ENCODE results near the gene ADM2. TPM values are rescaled to one million over a fixed set of nuclear protein-coding genes. Genes with fewer than 3 reads are reported as not detected.

The ADM2 gene
- total and polyA plus RNA-seq, 2 of the 13 experiments (the other 11 are each of a cell fraction or from before 2014, with no cell fraction given) = 1.2 to 3.0 TPM

DNA sequence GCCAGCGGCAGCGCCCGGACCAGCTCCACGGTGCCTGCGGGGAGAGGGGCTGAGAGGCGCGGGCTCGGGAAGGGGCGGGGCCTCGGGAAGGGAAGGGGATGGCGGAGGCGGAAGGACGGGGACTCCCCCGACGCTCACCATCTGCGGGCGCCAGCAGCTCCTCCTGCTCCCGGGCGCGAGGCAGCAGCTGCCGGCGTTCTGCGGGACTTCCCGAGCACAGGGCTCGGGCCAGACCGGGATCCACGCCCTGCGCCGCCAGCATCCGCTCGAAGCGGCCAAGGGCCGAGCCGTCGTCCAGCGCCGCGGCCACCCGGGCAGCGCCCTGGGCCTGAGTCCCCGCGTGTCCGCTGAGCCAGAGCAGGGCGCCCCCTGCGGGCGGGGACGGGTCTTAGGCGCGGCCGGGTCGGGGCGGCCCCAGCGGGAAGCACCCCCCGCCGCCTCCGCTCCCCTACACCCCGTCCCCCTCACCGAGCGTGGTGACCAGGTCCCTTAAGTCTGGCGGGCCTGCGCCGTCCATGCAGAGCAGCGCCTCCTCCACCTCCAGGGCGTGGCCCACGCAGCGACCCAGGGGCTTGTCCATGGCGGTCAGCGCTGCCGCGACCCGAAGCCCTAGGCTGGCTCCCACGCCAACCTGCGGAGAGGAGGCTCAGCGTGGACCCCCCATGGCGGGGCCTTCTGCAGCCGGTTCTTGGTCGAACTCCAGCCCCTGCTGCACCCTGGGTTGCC is 44.9 kb downstream of the ADM2 start (continued):
- TF ChIP-seq, protein P1, sequence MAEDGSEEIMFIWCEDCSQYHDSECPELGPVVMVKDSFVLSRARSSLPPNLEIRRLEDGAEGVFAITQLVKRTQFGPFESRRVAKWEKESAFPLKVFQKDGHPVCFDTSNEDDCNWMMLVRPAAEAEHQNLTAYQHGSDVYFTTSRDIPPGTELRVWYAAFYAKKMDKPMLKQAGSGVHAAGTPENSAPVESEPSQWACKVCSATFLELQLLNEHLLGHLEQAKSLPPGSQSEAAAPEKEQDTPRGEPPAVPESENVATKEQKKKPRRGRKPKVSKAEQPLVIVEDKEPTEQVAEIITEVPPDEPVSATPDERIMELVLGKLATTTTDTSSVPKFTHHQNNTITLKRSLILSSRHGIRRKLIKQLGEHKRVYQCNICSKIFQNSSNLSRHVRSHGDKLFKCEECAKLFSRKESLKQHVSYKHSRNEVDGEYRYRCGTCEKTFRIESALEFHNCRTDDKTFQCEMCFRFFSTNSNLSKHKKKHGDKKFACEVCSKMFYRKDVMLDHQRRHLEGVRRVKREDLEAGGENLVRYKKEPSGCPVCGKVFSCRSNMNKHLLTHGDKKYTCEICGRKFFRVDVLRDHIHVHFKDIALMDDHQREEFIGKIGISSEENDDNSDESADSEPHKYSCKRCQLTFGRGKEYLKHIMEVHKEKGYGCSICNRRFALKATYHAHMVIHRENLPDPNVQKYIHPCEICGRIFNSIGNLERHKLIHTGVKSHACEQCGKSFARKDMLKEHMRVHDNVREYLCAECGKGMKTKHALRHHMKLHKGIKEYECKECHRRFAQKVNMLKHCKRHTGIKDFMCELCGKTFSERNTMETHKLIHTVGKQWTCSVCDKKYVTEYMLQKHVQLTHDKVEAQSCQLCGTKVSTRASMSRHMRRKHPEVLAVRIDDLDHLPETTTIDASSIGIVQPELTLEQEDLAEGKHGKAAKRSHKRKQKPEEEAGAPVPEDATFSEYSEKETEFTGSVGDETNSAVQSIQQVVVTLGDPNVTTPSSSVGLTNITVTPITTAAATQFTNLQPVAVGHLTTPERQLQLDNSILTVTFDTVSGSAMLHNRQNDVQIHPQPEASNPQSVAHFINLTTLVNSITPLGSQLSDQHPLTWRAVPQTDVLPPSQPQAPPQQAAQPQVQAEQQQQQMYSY (CRISPR knock-in tag; IDR thresholded peaks at IDR 0.05) = no peak
- TF ChIP-seq ZIK1 (CRISPR knock-in tag; IDR thresholded peaks at IDR 0.05; ENCODE audit: borderline replicate concordance, low read depth) (peak; percentile 34; the same call in 1 of the 2 replicates), MNT (IDR thresholded peaks at IDR 0.05) (no peak), U2AF1 (optimal IDR thresholded peaks at IDR 0.05; ENCODE audit: low read depth, low read length) (no peak), ZMYM3 (CRISPR knock-in tag; IDR thresholded peaks at IDR 0.05) (no peak), ESRRA (CRISPR knock-in tag; IDR thresholded peaks at IDR 0.05; ENCODE audit: low read depth) (no peak; the same call in 1 of the 2 replicates), NCOR1 (IDR thresholded peaks at IDR 0.05; ENCODE audit: borderline replicate concordance, low read length) (no peak), SRSF4 (IDR thresholded peaks at IDR 0.05; ENCODE audit: low read depth, low read length, poor library complexity, severe bottlenecking) (no peak), SALL2 (CRISPR knock-in tag; IDR thresholded peaks at IDR 0.05) (no peak), NR2F2 (IDR thresholded peaks at IDR 0.05; ENCODE audit: borderline replicate concordance, low read depth) (no peak)
- TF ChIP-seq, protein P2, sequence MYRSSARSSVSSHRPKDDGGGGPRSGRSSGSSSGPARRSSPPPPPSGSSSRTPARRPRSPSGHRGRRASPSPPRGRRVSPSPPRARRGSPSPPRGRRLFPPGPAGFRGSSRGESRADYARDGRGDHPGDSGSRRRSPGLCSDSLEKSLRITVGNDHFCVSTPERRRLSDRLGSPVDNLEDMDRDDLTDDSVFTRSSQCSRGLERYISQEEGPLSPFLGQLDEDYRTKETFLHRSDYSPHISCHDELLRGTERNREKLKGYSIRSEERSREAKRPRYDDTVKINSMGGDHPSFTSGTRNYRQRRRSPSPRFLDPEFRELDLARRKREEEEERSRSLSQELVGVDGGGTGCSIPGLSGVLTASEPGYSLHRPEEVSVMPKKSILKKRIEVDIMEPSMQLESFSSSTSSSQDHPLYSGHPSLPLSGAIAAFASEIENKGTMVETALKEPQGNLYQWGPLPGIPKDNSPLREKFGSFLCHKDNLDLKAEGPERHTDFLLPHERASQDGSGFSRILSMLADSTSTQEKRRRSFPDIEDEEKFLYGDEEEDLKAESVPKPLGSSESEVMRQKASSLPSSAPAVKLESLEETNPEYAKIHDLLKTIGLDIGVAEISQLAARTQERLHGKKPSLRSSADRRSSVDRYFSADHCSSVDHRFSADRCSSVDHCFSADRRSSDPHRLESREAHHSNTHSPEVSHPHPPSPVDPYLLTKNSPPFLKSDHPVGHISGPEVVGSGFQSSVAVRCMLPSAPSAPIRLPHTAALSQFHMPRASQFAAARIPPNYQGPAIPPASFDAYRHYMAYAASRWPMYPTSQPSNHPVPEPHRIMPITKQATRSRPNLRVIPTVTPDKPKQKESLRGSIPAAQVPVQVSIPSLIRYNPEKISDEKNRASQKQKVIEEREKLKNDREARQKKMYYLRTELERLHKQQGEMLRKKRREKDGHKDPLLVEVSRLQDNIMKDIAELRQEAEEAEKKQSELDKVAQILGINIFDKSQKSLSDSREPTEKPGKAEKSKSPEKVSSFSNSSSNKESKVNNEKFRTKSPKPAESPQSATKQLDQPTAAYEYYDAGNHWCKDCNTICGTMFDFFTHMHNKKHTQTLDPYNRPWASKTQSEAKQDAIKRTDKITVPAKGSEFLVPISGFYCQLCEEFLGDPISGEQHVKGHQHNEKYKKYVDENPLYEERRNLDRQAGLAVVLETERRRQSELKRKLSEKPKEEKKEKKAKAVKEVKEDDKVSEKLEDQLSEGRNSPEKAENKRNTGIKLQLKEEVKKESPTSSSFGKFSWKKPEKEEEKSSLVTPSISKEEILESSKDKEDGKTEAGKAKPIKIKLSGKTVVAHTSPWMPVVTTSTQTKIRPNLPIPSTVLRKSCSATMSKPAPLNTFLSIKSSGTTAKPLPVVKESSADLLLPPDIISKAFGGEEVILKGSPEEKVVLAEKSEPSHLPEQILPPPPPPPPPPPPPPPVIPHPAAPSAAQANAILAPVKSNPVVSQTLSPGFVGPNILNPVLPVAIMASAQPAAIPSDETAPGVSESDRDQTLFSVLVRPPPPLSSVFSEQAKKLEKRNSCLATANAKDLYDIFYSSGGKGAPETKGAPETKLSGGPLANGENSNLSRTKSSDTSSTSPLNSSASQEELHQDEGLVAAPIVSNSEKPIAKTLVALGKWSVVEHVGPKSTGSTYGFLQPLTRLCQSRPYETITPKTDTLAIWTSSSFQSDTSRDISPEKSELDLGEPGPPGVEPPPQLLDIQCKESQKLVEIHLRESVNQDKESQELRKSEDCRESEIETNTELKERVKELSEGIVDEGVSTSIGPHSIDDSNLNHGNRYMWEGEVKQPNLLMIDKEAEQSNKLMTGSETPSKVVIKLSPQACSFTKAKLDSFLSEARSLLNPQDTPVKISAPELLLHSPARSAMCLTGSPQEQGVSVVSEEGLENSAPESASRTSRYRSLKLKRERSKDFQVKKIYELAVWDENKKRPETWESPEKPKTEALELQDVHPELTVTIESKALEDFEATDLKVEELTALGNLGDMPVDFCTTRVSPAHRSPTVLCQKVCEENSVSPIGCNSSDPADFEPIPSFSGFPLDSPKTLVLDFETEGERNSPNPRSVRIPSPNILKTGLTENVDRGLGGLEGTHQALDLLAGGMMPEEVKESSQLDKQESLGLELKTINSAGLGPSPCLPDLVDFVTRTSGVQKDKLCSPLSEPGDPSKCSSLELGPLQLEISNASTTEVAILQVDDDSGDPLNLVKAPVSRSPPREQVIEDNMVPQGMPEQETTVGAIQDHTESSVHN (CRISPR knock-in tag; IDR thresholded peaks at IDR 0.05) = no peak

All from HepG2 (cell line).